KBM-7 (cell line): ENCODE data around the gene HSBP1L1.

ENCODE experiments used
- DNase-seq: peaks from one replicate; pipeline ENCODE4 v3.0.0-alpha.2; 2015
- in situ Hi-C: fragments of 300-500 bp; cut with MboI; formaldehyde crosslinking; loops from 2 replicates; pipeline ENCODE4 v1.14.3; 2020; ENCODE audit warnings: low sequenced_read_pairs, low pct_unique_long_range_greater_than_20kb, mixed read lengths

The HSBP1L1 gene

GRCh38 chr18:79964330-79965118 lies at the start of gene HSBP1L1:
TSS of gene HSBP1L1 (plus strand) at chr18:79964643. CDS start at chr18:79964736, 93 bp downstream.
- DNase-seq = peak; percentile 76
- in situ Hi-C loops = no loop called here

- no peak for DNase-seq
- in situ Hi-C loops = no loop called here
These were observed 49.0 kb upstream of the HSBP1L1 start for GRCh38 chr18:79915161-79916127.

GRCh38 chr18:79916128-79916494 lies 48.3 kb upstream of the HSBP1L1 start:
- DNase-seq = no peak
- in situ Hi-C loops = no loop called here

GRCh38 chr18:79916546-79917168 lies 47.8 kb upstream of the HSBP1L1 start:
- DNase-seq = no peak
- in situ Hi-C loops = no loop called here

GRCh38 chr18:79917169-79917852 lies 47.1 kb upstream of the HSBP1L1 start:
- no peak for DNase-seq
- in situ Hi-C loops = no loop called here

- in situ Hi-C loops = no loop called here
- DNase-seq = no peak
These were observed 46.4 kb upstream of the HSBP1L1 start for GRCh38 chr18:79917853-79918614.

- no peak for DNase-seq
- in situ Hi-C loops = no loop called here
These were observed 45.8 kb upstream of the HSBP1L1 start for GRCh38 chr18:79918615-79919011.

- in situ Hi-C loops = no loop called here
- no peak for DNase-seq
These were observed 45.4 kb upstream of the HSBP1L1 start for GRCh38 chr18:79919089-79919488.

GRCh38 chr18:79921984-79922965 lies 42.2 kb upstream of the HSBP1L1 start:
- in situ Hi-C loops = no loop called here
- DNase-seq = no peak

- in situ Hi-C loops = no loop called here
- no peak for DNase-seq
These were observed 41.5 kb upstream of the HSBP1L1 start for GRCh38 chr18:79922971-79923411.

- in situ Hi-C loops = no loop called here
These were observed 40.4 kb upstream of the HSBP1L1 start for GRCh38 chr18:79923896-79924585.

GRCh38 chr18:79924814-79925731 lies 39.4 kb upstream of the HSBP1L1 start:
- in situ Hi-C loops = no loop called here
- DNase-seq = no peak

More at GRCh38 chr18:79923896-79924585, 40.4 kb upstream of the HSBP1L1 start:
- DNase-seq = no peak

GRCh38 chr18:79926306-79926705 lies 38.1 kb upstream of the HSBP1L1 start:
- in situ Hi-C loops = no loop called here
- DNase-seq = no peak

- no peak for DNase-seq
- in situ Hi-C loops = no loop called here
These were observed 37.5 kb upstream of the HSBP1L1 start for GRCh38 chr18:79926715-79927606.
